SU-DHL-6 (cell line): Measurements from ENCODE around the gene GTF2H3.

Experiments used
- H2AFZ ChIP-seq: fragments of 200-600 bp; sonication (generic); 2 replicates; pipeline ENCODE4 v1.6.1; 2014; ENCODE audit warnings: low read depth, mild to moderate bottlenecking, moderate library complexity, mixed read lengths, antibody characterized with exemption, low read length; ENCODE audit not compliant: severe bottlenecking
- H3F3A ChIP-seq: fragments of 200-600 bp; shearing (Covaris generic); 2 replicates; pipeline ENCODE4 v1.6.0; 2016; ENCODE audit warnings: antibody characterized with exemption, mild to moderate bottlenecking; ENCODE audit not compliant: insufficient read depth
- H3K27ac ChIP-seq: fragments of 200-600 bp; sonication (generic); 2 replicates; pipeline ENCODE4 v1.5.1; 2016; ENCODE audit warnings: low read depth, mild to moderate bottlenecking, low read length, moderate library complexity, mixed read lengths
- H3K27me3 ChIP-seq: fragments of 200-600 bp; sonication (generic), shearing (Covaris generic); 2 replicates; pipeline ENCODE4 v1.6.0; 2014; ENCODE audit warnings: mild to moderate bottlenecking, low read length
- H3K36me3 ChIP-seq: fragments of 200-600 bp; sonication (generic); 2 replicates; pipeline ENCODE4 v1.6.1; 2014; ENCODE audit warnings: mild to moderate bottlenecking, low read length, mixed read lengths
- H3K4me2 ChIP-seq: fragments of 300-600, 200-600 bp; shearing (Covaris generic), sonication (generic); 2 replicates; pipeline ENCODE4 v1.6.0; 2014; ENCODE audit warnings: low read length, low read depth, mild to moderate bottlenecking; ENCODE audit not compliant: poor library complexity, severe bottlenecking
- H3K4me3 ChIP-seq: fragments of 200-600 bp; sonication (generic); 2 replicates; pipeline ENCODE4 v1.5.1; 2014; ENCODE audit warnings: antibody characterized with exemption, low read length, mild to moderate bottlenecking, mixed read lengths; ENCODE audit not compliant: insufficient read depth, poor library complexity, severe bottlenecking
- H3K79me2 ChIP-seq: fragments of 200-600 bp; sonication (generic); 2 replicates; pipeline ENCODE4 v1.6.1; 2014; ENCODE audit warnings: mild to moderate bottlenecking, low read length, moderate library complexity; ENCODE audit not compliant: insufficient read depth
- H3K9ac ChIP-seq: fragments of 200-600 bp; sonication (generic); 2 replicates; pipeline ENCODE4 v1.7.0; 2014; ENCODE audit warnings: mild to moderate bottlenecking, low read length
- H3K9me2 ChIP-seq: fragments of 200-600 bp; sonication (generic); replicated peaks from 2 replicates; pipeline ENCODE4 v1.6.1; 2014; ENCODE audit warnings: low read length; ENCODE audit not compliant: insufficient read depth
- H3K9me3 ChIP-seq: fragments of 200-600 bp; sonication (generic); 2 replicates; pipeline ENCODE4 v1.6.1; 2014; ENCODE audit warnings: low read length, mixed read lengths; ENCODE audit not compliant: insufficient read depth
- H4K20me1 ChIP-seq: fragments of 200-600 bp; sonication (generic); 2 replicates; pipeline ENCODE4 v1.6.1; 2014; ENCODE audit warnings: low read depth, mild to moderate bottlenecking, antibody characterized with exemption, low read length, moderate library complexity, mixed read lengths
- EZH2phosphoT487 ChIP-seq: fragments of 200-600 bp; sonication (generic), shearing (Covaris generic); conservative IDR thresholded peaks from 2 replicates; pipeline ENCODE4 v1.6.1; 2018; ENCODE audit warnings: mild to moderate bottlenecking, antibody characterized with exemption, low read length, moderate library complexity, mixed read lengths
- TF ChIP-seq, protein P1 (sequence below): fragments of 200-600 bp; sonication (generic); IDR thresholded peaks from one replicate; pipeline ENCODE4 v1.5.1; 2017; ENCODE audit warnings: antibody characterized with exemption, mild to moderate bottlenecking, low read length, moderate library complexity; ENCODE audit not compliant: insufficient read depth, poor library complexity, severe bottlenecking

Gene GTF2H3

DNA sequence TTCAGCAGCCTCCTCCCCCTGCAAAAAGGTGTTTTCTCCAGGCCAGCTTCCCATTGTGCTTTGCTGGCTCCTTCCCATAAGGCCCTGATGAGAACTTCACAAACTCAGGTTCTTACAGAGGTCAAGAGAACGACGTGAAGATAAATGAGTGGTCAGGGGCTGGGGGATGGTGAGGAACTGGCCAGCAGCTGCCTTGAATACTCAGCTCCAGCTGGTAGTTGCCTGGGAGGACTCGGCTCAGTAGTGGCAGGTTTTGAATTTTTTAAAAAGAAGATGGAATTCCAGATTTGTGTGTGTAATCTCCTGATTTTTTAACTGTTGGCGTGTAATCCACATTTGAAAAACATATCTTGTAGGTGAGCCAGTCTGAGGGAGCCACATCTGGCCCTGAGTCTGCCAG is 25.9 kb upstream of the GTF2H3 start:
- peaks cover 43% of the 10 kb centered on the region for H3K36me3 ChIP-seq
- H3K27ac ChIP-seq = no peak overlapping the region
- H4K20me1 ChIP-seq = no peaks in the 10 kb centered on the region; the same call in 1 of the 2 replicates
- no peaks in the 10 kb centered on the region for H3K27me3 ChIP-seq
- H3K4me2 ChIP-seq = no peak overlapping the region
- H3K4me3 ChIP-seq = no peak overlapping the region
- no peak overlapping the region for H2AFZ ChIP-seq
- peaks cover 47% of the 10 kb centered on the region for H3K79me2 ChIP-seq
- H3F3A ChIP-seq = no peaks in the 10 kb centered on the region
- H3K9me3 ChIP-seq = no peaks in the 10 kb centered on the region
- H3K9me2 ChIP-seq = no peaks in the 10 kb centered on the region
- H3K9ac ChIP-seq = no peak overlapping the region
- TF ChIP-seq EZH2phosphoT487 = no peak
- TF ChIP-seq, protein P1, sequence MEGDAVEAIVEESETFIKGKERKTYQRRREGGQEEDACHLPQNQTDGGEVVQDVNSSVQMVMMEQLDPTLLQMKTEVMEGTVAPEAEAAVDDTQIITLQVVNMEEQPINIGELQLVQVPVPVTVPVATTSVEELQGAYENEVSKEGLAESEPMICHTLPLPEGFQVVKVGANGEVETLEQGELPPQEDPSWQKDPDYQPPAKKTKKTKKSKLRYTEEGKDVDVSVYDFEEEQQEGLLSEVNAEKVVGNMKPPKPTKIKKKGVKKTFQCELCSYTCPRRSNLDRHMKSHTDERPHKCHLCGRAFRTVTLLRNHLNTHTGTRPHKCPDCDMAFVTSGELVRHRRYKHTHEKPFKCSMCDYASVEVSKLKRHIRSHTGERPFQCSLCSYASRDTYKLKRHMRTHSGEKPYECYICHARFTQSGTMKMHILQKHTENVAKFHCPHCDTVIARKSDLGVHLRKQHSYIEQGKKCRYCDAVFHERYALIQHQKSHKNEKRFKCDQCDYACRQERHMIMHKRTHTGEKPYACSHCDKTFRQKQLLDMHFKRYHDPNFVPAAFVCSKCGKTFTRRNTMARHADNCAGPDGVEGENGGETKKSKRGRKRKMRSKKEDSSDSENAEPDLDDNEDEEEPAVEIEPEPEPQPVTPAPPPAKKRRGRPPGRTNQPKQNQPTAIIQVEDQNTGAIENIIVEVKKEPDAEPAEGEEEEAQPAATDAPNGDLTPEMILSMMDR = no peak

DNA sequence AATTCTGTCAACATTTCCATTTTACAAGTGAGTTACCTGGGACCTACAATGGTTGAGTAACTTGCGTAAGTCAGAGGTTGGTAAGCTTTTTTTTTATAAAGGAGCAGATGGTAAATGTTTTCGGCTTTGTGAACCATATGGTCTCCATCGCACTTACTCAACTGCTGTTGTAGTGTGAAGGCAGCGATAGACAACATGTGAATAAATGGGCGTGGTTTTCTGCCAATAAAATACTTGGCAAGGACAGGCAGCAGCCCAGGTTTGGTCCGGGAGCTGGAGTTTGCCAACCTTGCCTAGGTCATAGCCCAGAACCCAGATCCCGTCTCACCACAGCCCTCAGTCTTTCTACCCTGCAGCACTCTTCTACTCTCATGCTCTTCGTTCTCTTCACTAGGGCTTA is 25.4 kb upstream of the GTF2H3 start:
- peaks cover 43% of the 10 kb centered on the region for H3K79me2 ChIP-seq

DNA sequence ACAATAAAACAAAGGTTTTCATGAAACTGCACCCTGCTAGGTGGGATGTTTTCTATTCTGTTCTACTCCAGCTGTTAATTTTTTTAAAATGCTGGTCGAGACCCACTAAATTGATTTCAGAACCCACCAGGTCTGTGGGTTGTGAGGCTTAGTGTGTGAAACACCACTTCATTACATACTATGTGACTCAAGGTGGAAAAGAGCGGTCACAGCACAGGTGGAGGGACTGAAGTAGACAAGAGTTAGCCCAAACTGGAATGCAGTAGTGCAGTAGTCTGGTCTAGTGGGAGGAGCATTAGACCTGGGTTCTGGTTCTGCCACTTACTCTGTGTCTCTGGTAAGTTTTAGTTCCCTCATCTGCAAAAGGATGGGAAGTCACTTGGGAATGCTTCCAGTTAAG is 19.5 kb upstream of the GTF2H3 start:
- H3K9ac ChIP-seq = no peak overlapping the region
- no peaks in the 10 kb centered on the region for H4K20me1 ChIP-seq
- peaks cover 13% of the 10 kb centered on the region; the same call in 1 of the 2 replicates for H3F3A ChIP-seq
- no peak for TF ChIP-seq EZH2phosphoT487
- TF ChIP-seq, protein P1 = no peak
- peaks cover 52% of the 10 kb centered on the region for H3K36me3 ChIP-seq
- H3K4me3 ChIP-seq = no peak overlapping the region
- H3K27ac ChIP-seq = no peak overlapping the region
- no peak overlapping the region for H3K4me2 ChIP-seq
- peaks cover 8% of the 10 kb centered on the region; the same call in 1 of the 2 replicates for H3K79me2 ChIP-seq
- H3K9me3 ChIP-seq = no peaks in the 10 kb centered on the region
- no peaks in the 10 kb centered on the region for H3K9me2 ChIP-seq
- H3K27me3 ChIP-seq = no peaks in the 10 kb centered on the region
- H2AFZ ChIP-seq = no peak overlapping the region

More for the DNA sequence above, 25.4 kb upstream of the GTF2H3 start:
- H3K4me3 ChIP-seq = no peak overlapping the region
- H3K27me3 ChIP-seq = no peaks in the 10 kb centered on the region
- H3K36me3 ChIP-seq = peaks cover 47% of the 10 kb centered on the region
- TF ChIP-seq, protein P1 = no peak
- TF ChIP-seq EZH2phosphoT487 = no peak
- H3K4me2 ChIP-seq = no peak overlapping the region
- H3K27ac ChIP-seq = no peak overlapping the region
- H2AFZ ChIP-seq = no peak overlapping the region
- H3K9ac ChIP-seq = no peak overlapping the region
- H4K20me1 ChIP-seq = no peaks in the 10 kb centered on the region; the same call in 1 of the 2 replicates
- no peaks in the 10 kb centered on the region for H3F3A ChIP-seq
- no peaks in the 10 kb centered on the region for H3K9me2 ChIP-seq
- no peaks in the 10 kb centered on the region for H3K9me3 ChIP-seq
